K562 (cell line): ENCODE data around the gene ALDH7A1. TPM values are rescaled to one million over a fixed set of nuclear protein-coding genes. Genes with fewer than 3 reads are reported as not detected.

Experiments
- ATF7 ChIP-seq: fragments of 450-650 bp; IDR thresholded peaks from 2 replicates; pipeline ENCODE4 v1.7.1; 2014; ENCODE audit warnings: mild to moderate bottlenecking, moderate library complexity
- CBX3 ChIP-seq, 2 experiments: IDR thresholded peaks; 1 replicate in 1 of 2; 2 replicates in 1 of 2; pipeline ENCODE4 v1.6.1; 2012; ENCODE audit warnings: inconsistent platforms in 2 of 2, low read length in 2 of 2, borderline replicate concordance in 1 of 2, control low read depth in 1 of 2
- EWSR1 ChIP-seq: fragments of 450-650 bp; IDR thresholded peaks from 2 replicates; pipeline ENCODE4 v1.6.1; 2018; ENCODE audit warnings: borderline replicate concordance, mild to moderate bottlenecking, low read depth, moderate library complexity; ENCODE audit not compliant: partially characterized antibody
- FIP1L1 ChIP-seq: fragments of 200-400 bp; formaldehyde crosslinking; IDR thresholded peaks from 2 replicates; pipeline ENCODE4 v1.6.1; 2018; ENCODE audit warnings: mild to moderate bottlenecking, low read depth, low read length; ENCODE audit not compliant: poor library complexity, severe bottlenecking
- GTF2B ChIP-seq: IDR thresholded peaks from 2 replicates; pipeline ENCODE4 v1.6.1; 2011; ENCODE audit not compliant: insufficient read length; ENCODE audit errors: extremely low read depth
- HEY1 ChIP-seq: fragments of 250-450 bp; sonication (Bioruptor Pico); IDR thresholded peaks from 2 replicates; pipeline ENCODE4 v1.5.0; 2020; ENCODE audit warnings: mild to moderate bottlenecking, moderate library complexity, borderline replicate concordance
- HIVEP1 ChIP-seq: fragments of 250-450 bp; sonication (Bioruptor Pico); IDR thresholded peaks from 2 replicates; pipeline ENCODE4 v1.4.0; 2020; ENCODE audit warnings: mild to moderate bottlenecking
- HSF4 ChIP-seq: fragments of 250-450 bp; sonication (Bioruptor Pico); IDR thresholded peaks from 2 replicates; pipeline ENCODE4 v2.1.2; 2022; ENCODE audit warnings: mild to moderate bottlenecking, moderate library complexity, borderline replicate concordance
- JUND ChIP-seq, 2 experiments: IDR thresholded peaks; 2 replicates in 1 of 2; 3 replicates in 1 of 2; pipeline ENCODE4 v1.6.1; 2011; ENCODE audit warnings: borderline replicate concordance in 2 of 2, low read depth in 2 of 2, low read length in 2 of 2, improper control_type of control experiment in 1 of 2, missing biosample characterization in 1 of 2, missing genetic modification characterization in 1 of 2, missing genetic modification reagents in 1 of 2
- L3MBTL2 ChIP-seq: fragments of 450-650 bp; IDR thresholded peaks from 2 replicates; pipeline ENCODE4 v1.6.1; 2016; ENCODE audit warnings: mild to moderate bottlenecking, moderate library complexity
- NCOA4 ChIP-seq: fragments of 450-650 bp; IDR thresholded peaks from 2 replicates; pipeline ENCODE4 v1.6.1; 2018; ENCODE audit warnings: mild to moderate bottlenecking; ENCODE audit not compliant: partially characterized antibody
- NFRKB ChIP-seq: fragments of 450-650 bp; IDR thresholded peaks from 2 replicates; pipeline ENCODE4 v1.6.1; 2016; ENCODE audit warnings: low read depth
- NR2C1 ChIP-seq, 2 experiments: fragments of 450-650 bp; IDR thresholded peaks; 2 replicates each; pipeline ENCODE4 v1.6.1; 2017; ENCODE audit warnings: mild to moderate bottlenecking in 2 of 2, antibody characterized with exemption in 1 of 2, inconsistent platforms in 1 of 2, missing compliant biosample characterization in 1 of 2, missing genetic modification characterization in 1 of 2
- PCBP2 ChIP-seq: fragments of 200-400 bp; formaldehyde crosslinking; IDR thresholded peaks from 2 replicates; pipeline ENCODE4 v1.6.1; 2018; ENCODE audit warnings: low read length, low read depth, mild to moderate bottlenecking, moderate library complexity; ENCODE audit not compliant: poor library complexity, severe bottlenecking
- PHB2 ChIP-seq: fragments of 450-650 bp; IDR thresholded peaks from 2 replicates; pipeline ENCODE4 v1.6.1; 2017; ENCODE audit warnings: low read depth
- PTTG1 ChIP-seq: fragments of 450-650 bp; IDR thresholded peaks from 2 replicates; pipeline ENCODE4 v1.6.1; 2016; ENCODE audit warnings: low read depth, mild to moderate bottlenecking, missing genetic modification characterization, missing compliant biosample characterization
- PYGO2 ChIP-seq: fragments of 450-650 bp; IDR thresholded peaks from 2 replicates; pipeline ENCODE4 v1.6.1; 2016; ENCODE audit warnings: mild to moderate bottlenecking, missing genetic modification characterization, moderate library complexity, missing compliant biosample characterization
- RBBP5 ChIP-seq: fragments of 200-600 bp; sonication (generic); IDR thresholded peaks from 2 replicates; pipeline ENCODE4 v1.6.1; 2012; ENCODE audit warnings: borderline replicate concordance, mild to moderate bottlenecking, low read length, control low read depth, inconsistent platforms; ENCODE audit not compliant: insufficient read depth, poor library complexity, severe bottlenecking
- RBM25 ChIP-seq: fragments of 200-400 bp; formaldehyde crosslinking; IDR thresholded peaks from 2 replicates; pipeline ENCODE4 v1.6.1; 2018; ENCODE audit warnings: low read length, low read depth, moderate library complexity; ENCODE audit not compliant: severe bottlenecking
- RHOXF2B ChIP-seq: fragments of 250-450 bp; sonication (Bioruptor Pico); conservative IDR thresholded peaks from 2 replicates; pipeline ENCODE4 v1.5.1; 2021
- SMARCA4 ChIP-seq: fragments of 450-650 bp; IDR thresholded peaks from 2 replicates; pipeline ENCODE4 v1.6.1; 2016
- SMARCC2 ChIP-seq: fragments of 450-650 bp; IDR thresholded peaks from 2 replicates; pipeline ENCODE4 v1.6.1; 2017; ENCODE audit warnings: antibody characterized with exemption, moderate library complexity, mild to moderate bottlenecking, low read depth
- TAF15 ChIP-seq: fragments of 200-400 bp; formaldehyde crosslinking; IDR thresholded peaks from 2 replicates; pipeline ENCODE4 v1.6.1; 2017; ENCODE audit warnings: mild to moderate bottlenecking, low read depth, low read length, moderate library complexity
- ZBTB7A ChIP-seq: IDR thresholded peaks from 2 replicates; pipeline ENCODE4 v1.6.1; 2011; ENCODE audit warnings: low read depth, mild to moderate bottlenecking, low read length, moderate library complexity, borderline replicate concordance; ENCODE audit not compliant: control insufficient read depth
- ZC3H8 ChIP-seq: fragments of 450-650 bp; IDR thresholded peaks from 2 replicates; pipeline ENCODE4 v1.6.1; 2017
- ZNF584 ChIP-seq: fragments of 200-800 bp; sonication (Bioruptor generic); IDR thresholded peaks from 2 replicates; pipeline ENCODE4 v1.6.1; 2016; ENCODE audit warnings: low read depth, mild to moderate bottlenecking, missing genetic modification characterization, missing compliant biosample characterization
- ZNF766 ChIP-seq: fragments of 200-800 bp; sonication (Bioruptor generic); conservative IDR thresholded peaks from 2 replicates; pipeline ENCODE4 v1.6.1; 2016; ENCODE audit warnings: missing genetic modification characterization, missing compliant biosample characterization
- ZSCAN32 ChIP-seq: fragments of 450-650 bp; formaldehyde crosslinking; IDR thresholded peaks from 2 replicates; pipeline ENCODE4 v1.4.0; 2020; ENCODE audit warnings: mild to moderate bottlenecking, moderate library complexity
- polyA plus RNA-seq, 8 experiments: library from polyadenylated mRNA; depleted of rRNA in 4 of 8; stranded (reverse) in 5 of 8; unstranded in 3 of 8; fragments of >200 nt; fragmentation: Nextera tagmentation in 2 of 8; fragmentation: Illumina TruSeq in 1 of 8; extraction: Ambion mirVana in 2 of 8; extraction: Trizol in 1 of 8; gene quantifications; 2 replicates each; pipeline versions ENCODE4 v1.2.1 to v1.2.3, GENCODE V29; 2011 to 2014; ENCODE audit warnings: inconsistent platforms in 1 of 8, missing spikeins in 1 of 8
- total RNA-seq, 7 experiments: library from RNA; depleted of rRNA in 6 of 7; stranded (reverse); fragments of >200 nt in 6 of 7; fragmentation: Illumina TruSeq in 2 of 7; extraction: Trizol in 2 of 7; gene quantifications; 2 replicates each; pipeline versions ENCODE4 v1.2.1 to v1.2.3, GENCODE V29; 2011 to 2021; ENCODE audit warnings: low replicate concordance in 1 of 7

The ALDH7A1 gene
- total and polyA plus RNA-seq, 9 of the 15 experiments (the other 6 are each of a cell fraction or from before 2014, with no cell fraction given) = 0.04 to 0.49 TPM; not detected in 7

- peak; percentile 79 for TF ChIP-seq SMARCC2
- TF ChIP-seq ZC3H8 = no peak
- peak in 1 of 2 experiments; percentile 32; a peak in 1 of 3 replicates for TF ChIP-seq CBX3 (IDR thresholded peaks at IDR 0.05; ENCODE audit: borderline replicate concordance in 1 of 2, low read length in 2 of 2)
- TF ChIP-seq RBBP5 = no peak
- TF ChIP-seq NFRKB = peak; percentile 91
- TF ChIP-seq ZBTB7A = no peak
- no peak for TF ChIP-seq NR2C1 (IDR thresholded peaks at IDR 0.05)
- TF ChIP-seq NR2C1 (tag; IDR thresholded peaks at IDR 0.05) = no peak
- TF ChIP-seq GTF2B = no peak
- TF ChIP-seq ZNF584 = no peak
- peak; percentile 80; the same call in 1 of the 2 replicates for TF ChIP-seq PHB2
- TF ChIP-seq L3MBTL2 = no peak
- TF ChIP-seq PTTG1 = no peak
- TF ChIP-seq ATF7 = 0 out of 2 replicates have a peak, but pooled peaks have one; percentile 21
- no peak for TF ChIP-seq TAF15
- TF ChIP-seq ZSCAN32 (CRISPR knock-in tag) = no peak
- no peak for TF ChIP-seq HIVEP1 (CRISPR knock-in tag)
- no peak for TF ChIP-seq RHOXF2B (CRISPR knock-in tag)
- TF ChIP-seq PCBP2 = no peak
- peak; percentile 79 for TF ChIP-seq JUND (IDR thresholded peaks at IDR 0.05; ENCODE audit: borderline replicate concordance, low read depth, low read length)
- peak; percentile 50; the same call in 2 of the 3 replicates for TF ChIP-seq JUND (tag; IDR thresholded peaks at IDR 0.05; ENCODE audit: borderline replicate concordance, low read depth, low read length)
- no peak for TF ChIP-seq RBM25
- TF ChIP-seq EWSR1 = no peak
- no peak for TF ChIP-seq PYGO2 (tag)
- peak; percentile 76 for TF ChIP-seq ZNF766
- no peak for TF ChIP-seq NCOA4
- TF ChIP-seq HEY1 (CRISPR knock-in tag) = no peak
- peak; percentile 94 for TF ChIP-seq SMARCA4
- TF ChIP-seq FIP1L1 = no peak
- TF ChIP-seq HSF4 = 0 out of 2 replicates have a peak, but pooled peaks have one; percentile 22
These were observed 80.4 kb downstream of the ALDH7A1 start (continued) for GRCh38 chr5:126514558-126515141.
